GM12892 (cell line): ENCODE results near the gene ZNF790.

Experiments used
- POLR2A ChIP-seq: IDR thresholded peaks from 2 replicates; pipeline ENCODE4 v1.6.1; 2011; ENCODE audit warnings: low read depth, low read length, control low read depth
- POLR2AphosphoS5 ChIP-seq: IDR thresholded peaks from 2 replicates; pipeline ENCODE4 v1.6.1; 2011; ENCODE audit warnings: low read depth, low read length, control low read depth
- TAF1 ChIP-seq: IDR thresholded peaks from 2 replicates; pipeline ENCODE4 v1.6.1; 2011; ENCODE audit warnings: low read depth, mild to moderate bottlenecking, control low read depth, low read length, borderline replicate concordance

GRCh38 chr19:36805364-36805763, 32.8 kb downstream of the ZNF790 start:
- no peak for TF ChIP-seq POLR2AphosphoS5
- no peak for TF ChIP-seq POLR2A
- TF ChIP-seq TAF1 = no peak
